Epidermal melanocyte (primary cell): Measurements from ENCODE around the gene LYPLA2.
"Not testable (repeated sequence)": the region's sequence is repeated elsewhere in the genome, so short reads cannot be mapped to it uniquely, and the experiment has no call there.

Experiments
- DNase-seq: peaks from one replicate; pipeline ENCODE4 v3.0.0; 2011; ENCODE audit warnings: low spot score; ENCODE audit not compliant: insufficient read length

LYPLA2 gene

DNA sequence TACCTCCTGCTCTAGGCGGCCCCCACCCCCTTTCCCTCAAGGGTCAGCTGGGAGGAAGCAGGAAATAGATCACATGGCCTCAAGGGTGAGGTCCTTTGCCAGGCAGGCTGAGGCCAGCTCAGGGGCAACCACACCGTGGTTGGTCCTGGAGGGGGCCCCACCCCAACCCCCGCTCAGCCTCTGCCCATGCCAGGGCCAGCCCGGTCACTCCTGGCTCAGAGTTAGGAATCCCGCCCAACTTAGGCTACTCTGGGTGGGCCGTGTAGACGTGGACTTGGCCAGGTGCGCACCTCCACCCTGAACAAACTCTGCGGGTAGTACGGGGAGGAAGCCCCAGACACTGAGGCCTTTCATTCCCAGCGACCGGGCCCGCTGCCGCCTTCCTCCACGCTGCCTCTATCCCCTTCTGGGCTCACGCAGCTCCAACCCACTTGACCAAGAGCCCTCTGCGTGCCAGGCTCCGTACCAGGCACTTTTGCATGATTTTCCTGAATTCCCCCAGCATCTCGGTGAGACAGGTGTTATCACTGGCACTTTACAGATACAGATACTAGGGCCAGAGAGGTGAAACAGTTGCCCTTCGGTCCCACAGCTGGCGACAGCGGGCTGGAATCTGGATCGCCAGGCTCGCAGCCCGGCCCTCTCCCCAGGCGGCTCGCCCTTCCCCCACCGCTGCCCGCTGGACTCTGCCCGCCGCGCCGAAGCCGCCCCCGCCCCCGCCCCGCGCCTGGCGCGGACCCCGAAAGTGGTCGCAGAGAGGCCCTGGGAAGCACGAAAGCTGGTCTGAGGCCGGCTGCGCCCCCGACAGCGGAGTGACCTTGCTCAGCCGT is 8.8 kb downstream of the LYPLA2 start:
- DNase-seq, result peak; percentile 59

DNA sequence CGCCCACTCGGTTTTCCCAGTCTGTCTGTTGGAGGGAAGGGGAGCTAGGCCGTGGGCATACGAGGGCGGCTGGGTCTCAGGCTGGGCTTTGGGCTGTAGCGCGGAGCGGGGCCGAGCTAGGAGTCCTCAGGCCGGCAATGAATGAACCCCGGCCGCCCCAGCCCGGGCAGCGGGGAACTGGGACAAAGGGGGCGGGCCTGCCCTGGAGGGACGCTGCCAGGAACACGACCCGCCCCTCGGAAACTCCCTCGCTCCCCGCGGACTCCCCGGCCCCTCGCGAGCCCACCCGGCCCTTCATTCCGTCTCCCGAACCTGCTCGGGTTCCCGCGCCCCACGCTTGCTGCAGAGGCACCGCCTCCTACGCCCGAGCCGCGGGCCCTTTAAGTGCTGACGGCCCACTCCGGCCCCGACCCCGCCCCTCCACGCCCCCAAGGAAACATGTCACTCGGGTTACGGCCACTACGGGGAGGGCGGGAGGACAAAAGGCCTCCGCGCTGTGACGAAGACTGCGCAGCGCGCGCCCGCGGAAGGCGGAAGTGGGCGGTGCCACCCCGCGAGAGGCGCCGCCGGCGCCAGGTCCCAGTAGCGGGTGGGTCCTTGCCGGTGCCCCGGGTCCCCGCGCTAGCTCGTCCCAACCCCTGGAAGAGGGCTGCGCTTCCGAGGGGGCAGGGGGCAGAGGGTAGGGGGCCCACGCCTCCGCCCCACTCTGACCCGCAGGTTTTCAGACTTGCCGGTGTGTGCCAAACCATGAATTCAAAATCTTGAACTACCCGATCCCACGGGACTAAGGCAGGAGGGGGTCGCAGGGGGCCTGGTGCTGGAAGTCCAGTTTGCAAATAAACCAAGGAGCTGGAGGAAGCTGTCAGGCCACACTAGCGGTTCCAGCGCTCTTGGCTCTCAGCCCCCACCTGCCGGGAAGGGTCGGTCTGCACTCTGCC is 9.7 kb downstream of the LYPLA2 start, which contains the start of gene GALE:
TSS of gene GALE (minus strand) at position 355 of the 938 bp plus-strand sequence. CDS start 1,747 bp downstream, outside the sequence.
- peak; percentile 98 for DNase-seq

DNA sequence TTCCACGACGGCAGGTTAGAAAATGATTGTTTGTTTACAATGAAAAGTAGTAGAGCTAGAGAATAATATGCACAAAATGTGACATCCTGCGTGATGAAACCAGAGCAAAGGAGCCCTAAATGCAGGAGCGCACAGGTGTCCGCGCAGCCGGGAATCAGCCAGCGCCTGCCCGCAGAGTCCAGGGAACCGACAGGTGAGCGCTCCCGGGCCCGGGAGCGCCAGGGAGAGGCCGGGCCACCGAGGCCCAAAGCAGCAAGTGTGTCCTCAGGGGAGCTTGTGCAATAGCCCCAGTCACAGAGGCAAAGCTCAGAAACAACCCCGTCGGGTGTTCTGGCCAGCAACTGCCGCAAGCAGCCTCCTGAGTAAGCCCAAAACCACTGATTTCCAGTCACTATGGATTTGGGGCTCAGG is 10.4 kb downstream of the LYPLA2 start:
- no peak for DNase-seq

DNA sequence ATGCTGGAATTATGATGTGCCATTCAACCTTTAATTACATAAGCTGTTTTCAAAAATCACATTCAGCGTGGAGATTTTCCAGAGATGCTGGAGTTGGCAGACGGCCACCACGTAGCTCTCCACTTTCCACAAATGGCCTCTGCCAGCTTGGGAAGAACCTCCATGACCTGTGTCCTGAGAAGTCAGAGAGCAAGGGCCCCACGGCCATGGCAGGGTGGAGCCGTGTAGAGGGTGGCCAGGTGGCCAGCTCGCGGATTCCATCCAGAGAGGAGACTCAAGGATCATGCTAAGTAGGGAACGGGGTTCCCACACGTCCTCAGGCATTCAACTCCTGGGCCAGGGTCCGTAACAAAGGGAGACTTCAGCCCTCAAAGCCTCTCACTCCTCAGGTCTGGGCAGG is 10.9 kb downstream of the LYPLA2 start:
- DNase-seq, result no peak

DNA sequence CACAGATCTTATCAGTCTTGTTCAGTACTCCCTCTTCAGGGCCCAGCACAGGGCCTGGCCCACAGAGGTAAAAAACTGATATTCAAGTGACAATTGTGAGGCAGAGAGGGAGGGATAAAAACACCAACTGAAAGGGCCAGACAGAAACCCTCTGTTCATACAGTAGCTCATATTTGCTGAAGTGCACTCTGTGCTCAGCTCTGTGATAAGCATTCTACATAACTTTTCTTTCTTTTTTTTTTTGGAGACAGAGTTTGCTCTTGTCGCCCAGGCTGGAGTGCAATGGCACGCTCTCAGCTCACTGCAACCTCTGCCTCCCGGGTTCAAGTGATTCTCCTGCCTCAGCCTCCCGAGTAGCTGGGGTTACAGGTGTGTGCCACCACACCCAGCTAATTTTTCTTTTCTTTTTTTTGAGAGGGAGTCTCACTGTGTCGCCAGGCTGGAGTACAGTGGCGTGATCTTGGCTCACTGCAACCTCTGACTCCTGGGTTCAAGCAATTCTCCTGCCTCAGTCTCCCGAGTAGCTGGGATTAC is 11.9 kb downstream of the LYPLA2 start:
- DNase-seq, result not testable (repeated sequence)

DNA sequence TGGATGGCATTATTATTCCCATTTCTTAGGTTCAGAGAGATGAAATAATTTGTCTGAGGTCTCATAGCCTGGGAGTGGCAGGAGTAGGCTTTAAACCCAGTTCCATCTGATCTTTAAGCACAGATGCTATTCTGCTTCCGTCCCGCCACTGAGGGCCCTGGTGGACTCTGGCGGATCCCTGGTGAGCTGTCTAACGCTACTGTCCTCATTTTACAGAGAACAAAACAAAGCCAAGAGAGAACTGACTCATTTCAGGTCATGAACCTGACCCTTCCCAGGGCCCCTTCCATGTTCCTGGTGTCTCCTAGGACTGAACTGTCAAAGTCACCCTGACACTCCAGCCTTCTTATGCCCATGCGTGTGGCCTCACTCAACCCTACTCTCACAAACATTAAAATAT is 12.7 kb downstream of the LYPLA2 start:
- no peak for DNase-seq

DNA sequence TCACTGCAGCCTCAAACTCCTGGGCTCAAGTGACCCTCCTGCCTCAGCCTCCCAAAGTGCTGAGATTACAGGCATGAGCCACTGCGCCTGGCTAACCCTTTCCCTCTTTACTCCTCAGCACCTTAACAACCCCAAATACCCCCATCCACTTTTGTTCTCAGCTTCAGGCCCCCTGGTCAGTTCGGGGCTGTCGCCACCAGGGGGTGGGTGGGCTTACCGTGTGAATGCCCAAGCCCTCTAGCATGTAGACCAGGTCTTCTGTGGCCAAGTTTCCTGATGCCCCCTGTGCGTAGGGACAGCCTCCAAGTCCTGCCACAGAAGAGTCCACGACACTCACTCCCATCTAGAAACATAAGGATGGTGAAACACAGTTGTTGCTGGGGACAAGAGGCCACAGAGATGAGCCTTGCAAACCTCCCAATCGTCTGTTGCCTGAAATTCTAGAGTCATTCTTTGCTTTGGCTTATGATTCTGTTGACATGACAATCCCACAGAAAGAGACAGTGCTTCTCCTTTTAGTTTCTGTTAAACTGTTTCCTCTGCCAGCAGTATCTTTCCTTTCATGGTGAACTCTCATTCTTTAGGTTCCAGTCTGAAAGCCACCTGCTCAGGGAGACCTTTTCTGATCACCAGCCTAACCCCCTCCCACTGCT is 13.4 kb downstream of the LYPLA2 start:
- DNase-seq, result no peak

DNA sequence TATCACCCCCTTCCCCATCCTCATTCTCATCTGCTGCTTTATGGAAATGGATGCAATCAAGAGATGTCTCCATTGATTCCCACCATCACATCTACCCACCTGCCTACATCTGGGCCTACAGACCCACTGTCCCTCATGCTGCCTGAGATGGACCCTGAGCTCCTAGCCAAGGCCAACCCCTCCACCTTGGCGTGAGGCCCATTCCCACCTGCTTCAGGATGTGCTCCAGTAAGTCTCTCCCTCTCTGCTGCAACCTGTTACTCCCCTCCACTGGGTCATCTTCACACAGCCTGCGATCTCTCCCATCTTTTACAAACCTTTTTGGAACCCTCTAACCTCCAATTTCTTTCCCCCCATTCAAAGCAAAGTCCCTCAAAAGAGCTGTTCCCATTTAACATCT is 14.1 kb downstream of the LYPLA2 start:
- DNase-seq, result no peak

DNA sequence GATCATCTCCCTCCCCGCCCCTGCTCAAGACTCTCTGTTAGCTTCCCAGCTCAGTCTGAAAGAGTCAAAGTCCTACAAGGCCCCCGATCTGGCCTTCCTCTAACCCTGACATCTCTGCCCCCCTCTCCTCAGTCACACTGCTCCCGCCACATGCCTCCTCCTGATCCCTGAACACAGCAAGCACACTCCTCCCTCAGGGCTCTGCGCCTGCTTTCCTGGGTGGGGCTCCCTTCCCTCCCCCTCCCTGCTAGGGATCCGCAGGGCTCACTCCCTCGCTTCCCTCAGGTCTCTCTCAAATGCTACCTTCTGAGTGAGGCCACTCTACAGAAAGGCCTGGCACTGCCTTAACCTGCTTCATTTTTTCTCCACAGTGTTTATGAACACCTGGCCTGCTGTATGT is 15.3 kb downstream of the LYPLA2 start:
- DNase-seq, result no peak

DNA sequence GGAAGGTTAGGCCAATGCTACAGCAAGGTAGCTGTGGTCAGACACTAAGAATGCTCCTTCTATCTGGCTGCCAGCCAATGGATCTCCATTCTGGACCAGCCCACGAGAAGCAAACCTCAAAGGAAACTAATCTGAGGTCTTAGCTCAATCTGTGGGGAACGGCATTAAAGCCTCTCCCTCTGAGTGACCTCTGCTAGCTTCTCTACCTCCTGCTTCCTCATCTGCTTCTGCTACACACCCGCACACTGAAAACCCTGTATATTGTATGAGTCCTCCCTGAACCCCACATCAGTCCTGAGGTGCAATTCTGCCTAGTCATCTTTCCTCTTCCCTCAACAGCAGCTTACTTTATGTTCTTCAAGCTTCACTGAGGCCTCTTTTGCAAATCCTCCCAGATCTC is 16.5 kb downstream of the LYPLA2 start:
- no peak for DNase-seq

DNA sequence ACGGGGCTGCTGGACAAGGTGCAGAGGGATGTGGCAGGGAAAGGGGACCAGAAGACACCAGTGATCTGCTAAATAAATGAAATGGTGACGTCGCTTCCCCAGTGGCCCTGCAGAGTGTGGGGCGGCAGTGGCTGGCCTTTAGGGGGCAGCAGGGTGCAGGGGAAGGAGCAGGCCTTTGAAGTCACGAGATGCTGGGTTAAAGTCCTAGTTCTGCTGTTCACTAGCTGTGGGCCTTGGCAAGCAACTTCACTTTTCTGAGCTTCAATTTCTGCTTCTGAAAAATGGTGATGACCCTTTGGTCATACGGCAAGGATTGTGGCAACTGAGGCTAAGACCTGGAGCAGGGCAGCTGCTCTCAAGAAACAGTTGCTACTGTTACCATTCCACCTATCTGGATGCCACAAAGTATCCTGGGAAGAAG is 18.8 kb downstream of the LYPLA2 start:
- peak; percentile 71 for DNase-seq

DNA sequence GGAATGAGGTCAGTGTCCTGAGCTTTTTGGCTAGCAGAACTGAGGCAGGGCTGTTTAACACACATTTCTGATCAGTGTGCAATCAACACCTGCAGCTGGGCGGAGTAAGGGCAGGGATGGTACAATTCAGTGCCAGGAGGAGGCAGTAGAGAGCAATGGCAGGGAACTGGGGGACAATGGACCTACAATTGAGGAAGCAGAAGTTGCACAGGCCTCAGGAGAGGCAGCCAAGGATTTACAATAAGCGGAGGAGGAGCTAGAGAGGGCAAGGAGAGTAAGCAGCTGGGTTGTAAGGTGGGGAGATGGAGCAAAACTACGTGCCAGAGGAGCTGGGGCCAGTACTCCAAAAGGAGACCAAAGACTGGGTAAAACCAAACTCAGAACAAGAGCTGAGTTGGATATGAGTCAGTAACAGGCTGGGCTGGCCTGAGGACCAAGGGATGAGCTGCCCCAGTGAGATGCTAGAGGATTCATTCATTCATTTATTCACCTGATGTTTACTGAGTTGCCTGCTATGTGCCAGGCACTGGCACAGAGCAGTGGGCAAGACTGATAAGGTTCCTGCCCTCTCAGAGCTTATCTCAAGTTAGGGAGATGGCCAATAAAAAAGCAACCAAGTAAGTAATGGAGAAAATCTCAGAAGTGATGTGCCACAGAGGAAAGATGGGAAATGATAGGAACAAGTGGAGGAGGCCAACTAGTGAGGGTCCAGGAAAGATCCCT is 20.0 kb downstream of the LYPLA2 start:
- no peak for DNase-seq

DNA sequence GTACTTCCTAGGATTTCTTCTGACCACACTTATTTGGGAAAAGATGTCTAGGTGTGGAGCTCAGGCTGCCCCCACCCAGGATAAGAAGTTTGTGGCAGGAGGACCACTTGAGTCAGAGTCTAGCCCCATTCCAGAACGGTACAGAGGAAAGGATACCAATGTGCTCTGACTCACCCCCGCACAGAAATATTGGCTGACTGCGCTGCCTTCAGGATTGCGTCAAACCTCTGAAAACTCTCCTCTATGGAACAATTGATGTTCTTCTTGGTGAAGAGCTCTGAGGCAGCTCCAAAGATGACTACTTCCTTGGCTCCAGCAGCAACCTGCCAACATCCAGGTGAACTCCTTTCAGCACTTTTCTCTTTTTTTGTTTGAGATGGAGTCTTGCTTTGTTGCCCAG is 23.1 kb downstream of the LYPLA2 start:
- DNase-seq, result no peak

DNA sequence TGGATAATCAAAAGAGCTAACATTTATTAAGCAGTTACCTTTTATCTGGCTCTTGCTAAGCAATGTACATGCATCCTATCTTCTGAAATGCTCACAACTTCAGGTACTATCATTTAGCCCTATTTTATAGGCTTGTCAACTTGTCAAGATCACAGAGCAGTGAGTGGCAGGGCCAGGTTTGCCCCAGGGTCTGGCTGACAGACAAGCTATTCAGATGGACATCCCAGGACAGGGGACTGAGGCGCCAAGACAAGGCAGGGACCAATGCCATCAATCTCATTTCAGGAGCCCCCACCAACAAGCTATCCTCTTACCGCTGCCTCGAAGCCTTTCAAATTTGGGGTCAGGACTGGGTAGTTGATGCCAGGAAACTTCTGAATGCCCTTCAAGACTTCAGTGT is 25.4 kb downstream of the LYPLA2 start:
- no peak for DNase-seq

DNA sequence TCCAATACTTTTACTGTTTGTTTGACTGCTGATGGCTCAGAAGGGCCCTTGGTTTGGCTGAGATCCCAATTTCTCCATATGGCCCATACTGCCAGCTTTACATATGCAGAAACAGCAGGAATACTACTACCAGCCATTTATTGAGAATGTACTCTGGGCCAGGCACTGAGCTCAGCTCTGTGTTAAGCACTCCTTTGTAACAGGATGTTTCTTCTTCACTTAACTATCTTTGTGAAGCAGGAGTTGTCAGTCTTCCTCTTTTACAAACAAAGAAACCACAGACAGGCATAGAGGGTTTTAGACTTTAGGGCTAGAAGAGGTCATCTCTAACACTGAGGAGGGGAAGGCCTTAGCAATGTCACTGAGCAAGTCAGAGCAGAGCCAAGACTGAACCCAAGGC is 26.0 kb downstream of the LYPLA2 start:
- no peak for DNase-seq

DNA sequence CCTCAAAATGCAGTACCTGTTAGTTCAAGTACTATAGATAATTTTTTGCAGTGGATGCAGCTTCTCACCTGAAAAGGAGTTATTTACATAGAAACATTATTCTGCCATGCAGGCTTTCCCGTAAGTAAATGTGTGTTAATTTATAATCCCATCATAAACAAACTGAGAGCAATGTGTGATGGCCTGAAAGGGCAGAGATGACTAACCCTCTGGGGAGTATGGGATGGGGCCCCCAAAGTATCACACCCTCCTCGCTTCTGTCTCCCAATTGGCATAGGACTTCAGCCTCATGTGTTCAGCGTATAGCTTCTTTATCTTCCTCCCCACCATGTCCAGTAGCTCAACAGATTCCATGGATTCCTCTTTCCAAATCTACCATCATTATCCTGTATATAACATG is 26.7 kb downstream of the LYPLA2 start:
- DNase-seq, result no peak

DNA sequence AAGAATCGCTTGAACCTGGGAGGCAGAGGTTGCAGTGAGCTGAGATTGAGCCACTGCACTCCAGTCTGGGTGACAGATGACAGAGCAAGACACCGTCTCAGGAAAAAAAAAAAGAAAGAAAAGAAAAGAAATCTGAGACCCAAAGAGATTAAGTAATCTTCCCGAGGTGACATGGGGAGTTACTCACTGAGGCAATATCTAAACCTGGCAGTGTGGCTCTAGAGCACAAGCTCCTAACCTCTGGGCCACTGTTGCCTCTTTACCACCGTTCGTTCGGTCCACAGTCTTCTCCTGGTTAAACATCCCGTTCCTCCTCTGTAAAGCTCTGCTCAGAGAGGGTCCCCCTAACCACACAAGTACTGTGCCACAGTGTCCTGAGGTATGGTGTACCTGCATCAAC is 32.8 kb downstream of the LYPLA2 start:
- DNase-seq, result no peak

DNA sequence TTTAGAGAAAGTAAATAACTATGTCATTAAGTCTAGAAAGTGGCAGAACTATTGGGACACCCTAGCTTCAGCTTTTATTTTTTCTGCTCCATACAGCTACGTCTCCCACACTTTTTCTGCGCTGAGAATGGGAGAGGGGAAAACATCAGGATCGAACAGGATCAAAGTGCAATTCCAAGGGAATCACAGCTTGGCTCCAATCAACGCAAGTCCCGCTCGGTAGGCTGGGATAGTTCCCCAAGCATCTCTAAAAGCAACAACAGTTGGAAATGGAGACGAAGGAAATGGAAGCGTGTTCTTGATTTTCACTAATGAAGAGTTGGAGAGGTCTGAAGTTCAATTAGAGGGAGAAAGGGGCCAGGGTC is 33.7 kb downstream of the LYPLA2 start:
- DNase-seq, result no peak

DNA sequence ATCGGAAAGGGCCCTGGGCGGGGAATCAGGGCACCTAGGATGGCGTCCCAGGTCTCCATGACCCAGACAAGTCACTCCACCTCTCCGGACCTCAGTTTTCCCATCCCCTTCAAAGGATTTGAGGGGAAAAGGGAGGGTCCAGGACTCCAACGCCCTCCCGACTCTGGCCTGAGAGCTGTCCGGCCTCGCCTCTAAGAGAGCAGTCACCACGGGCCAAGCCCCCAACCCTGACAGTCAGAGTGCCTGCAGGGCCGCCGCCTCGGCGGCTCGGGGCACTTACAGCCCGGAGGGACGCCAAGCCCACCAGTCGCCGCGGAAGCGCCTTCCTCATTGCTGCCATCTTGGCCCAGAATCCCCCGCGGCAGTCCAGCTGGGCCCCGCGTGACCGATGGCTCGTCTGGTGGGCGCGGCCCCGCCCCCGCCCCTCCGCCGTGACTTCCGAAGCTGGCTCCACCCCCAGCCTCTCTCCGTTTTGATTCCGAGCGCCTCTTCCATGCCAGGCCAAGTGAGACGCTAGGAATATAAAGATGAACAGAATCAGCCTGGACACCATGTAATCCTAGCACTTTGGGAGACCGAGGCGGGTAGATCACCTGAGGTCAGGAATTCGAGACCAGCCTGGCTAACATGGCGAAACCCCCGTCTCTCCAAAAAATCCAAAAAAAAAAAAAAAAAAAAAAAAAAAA is 34.3 kb downstream of the LYPLA2 start, which contains the start of gene HMGCL:
TSS of gene HMGCL (minus strand) at position 354 of the 686 bp plus-strand sequence. CDS start at position 340, 14 bp downstream.
- peak; percentile 95 for DNase-seq
